OCI-M2 (cell line): ENCODE measurements around the gene TMED7.

Source experiments
- DNase-seq: peaks from one replicate; lab custom pipeline; 2025; ENCODE audit not compliant: unreplicated experiment; lab: John Stamatoyannopoulos, UW

The TMED7 gene

GRCh38 chr5:115583474-115583873, 42.4 kb downstream of the TMED7 start:
- no peak for DNase-seq

GRCh38 chr5:115580941-115581340, 44.9 kb downstream of the TMED7 start:
- DNase-seq = no peak

- no peak for DNase-seq
Measured at GRCh38 chr5:115579747-115580173, 46.1 kb downstream of the TMED7 start.

- no peak for DNase-seq
Measured at GRCh38 chr5:115579216-115579615, 46.6 kb downstream of the TMED7 start.

GRCh38 chr5:115578657-115579056, 47.2 kb downstream of the TMED7 start:
- no peak for DNase-seq

- DNase-seq = no peak
Measured at GRCh38 chr5:115577741-115578140, 48.1 kb downstream of the TMED7 start.

GRCh38 chr5:115577329-115577728, 48.5 kb downstream of the TMED7 start:
- DNase-seq = no peak

GRCh38 chr5:115575167-115576070, 50.4 kb downstream of the TMED7 start:
- no peak for DNase-seq

- no peak for DNase-seq
Measured at GRCh38 chr5:115573133-115573532, 52.7 kb downstream of the TMED7 start.

GRCh38 chr5:115571441-115571878, 54.4 kb downstream of the TMED7 start:
- DNase-seq = no peak

GRCh38 chr5:115568668-115569067, 57.2 kb downstream of the TMED7 start:
- no peak for DNase-seq

GRCh38 chr5:115565233-115565632, 60.6 kb downstream of the TMED7 start:
- DNase-seq = no peak
